ENCODE results near the gene DPYD.

DNA sequence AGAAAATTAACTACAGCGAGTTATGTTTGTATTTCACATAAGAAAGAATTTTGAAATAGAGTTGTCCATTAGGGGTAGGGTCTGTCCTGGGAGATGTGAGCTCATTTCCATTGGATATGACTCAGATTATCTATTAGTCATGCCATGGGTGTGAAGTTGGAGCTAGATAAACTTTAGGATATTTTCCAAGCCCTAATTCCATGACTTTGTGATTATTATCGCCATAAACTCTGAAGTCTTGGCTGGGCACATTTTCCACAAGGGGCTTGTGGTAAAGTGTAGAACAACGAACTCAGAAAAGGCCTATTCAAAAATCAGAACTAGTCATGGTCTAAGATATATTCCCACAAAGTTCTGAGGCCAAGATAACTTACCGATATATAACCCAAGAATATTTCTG lies 396.6 kb downstream of the DPYD start:
- TF ChIP-seq MYC (IDR thresholded peaks at IDR 0.05; ENCODE audit: insufficient read depth, insufficient read length, insufficient replicate concordance, low read length, severe bottlenecking) (no peak), CREB1 (IDR thresholded peaks at IDR 0.05; ENCODE audit: low read depth) (no peak), HDAC2 (IDR thresholded peaks at IDR 0.05) (no peak)
- TF ChIP-seq, protein P1, sequence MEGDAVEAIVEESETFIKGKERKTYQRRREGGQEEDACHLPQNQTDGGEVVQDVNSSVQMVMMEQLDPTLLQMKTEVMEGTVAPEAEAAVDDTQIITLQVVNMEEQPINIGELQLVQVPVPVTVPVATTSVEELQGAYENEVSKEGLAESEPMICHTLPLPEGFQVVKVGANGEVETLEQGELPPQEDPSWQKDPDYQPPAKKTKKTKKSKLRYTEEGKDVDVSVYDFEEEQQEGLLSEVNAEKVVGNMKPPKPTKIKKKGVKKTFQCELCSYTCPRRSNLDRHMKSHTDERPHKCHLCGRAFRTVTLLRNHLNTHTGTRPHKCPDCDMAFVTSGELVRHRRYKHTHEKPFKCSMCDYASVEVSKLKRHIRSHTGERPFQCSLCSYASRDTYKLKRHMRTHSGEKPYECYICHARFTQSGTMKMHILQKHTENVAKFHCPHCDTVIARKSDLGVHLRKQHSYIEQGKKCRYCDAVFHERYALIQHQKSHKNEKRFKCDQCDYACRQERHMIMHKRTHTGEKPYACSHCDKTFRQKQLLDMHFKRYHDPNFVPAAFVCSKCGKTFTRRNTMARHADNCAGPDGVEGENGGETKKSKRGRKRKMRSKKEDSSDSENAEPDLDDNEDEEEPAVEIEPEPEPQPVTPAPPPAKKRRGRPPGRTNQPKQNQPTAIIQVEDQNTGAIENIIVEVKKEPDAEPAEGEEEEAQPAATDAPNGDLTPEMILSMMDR (IDR thresholded peaks at IDR 0.05 in 2 of 3, conservative IDR thresholded peaks at IDR 0.05 in 1 of 3; ENCODE audit: control insufficient read depth in 2 of 3, extremely low read depth in 1 of 3, insufficient read depth in 1 of 3, low read depth in 3 of 3, low read length in 3 of 3) = no peak

Measured in GM12878 (cell line).